PC-9 (cell line): ENCODE data around the gene GNB3. TPM values are rescaled to one million over a fixed set of nuclear protein-coding genes. Genes with fewer than 3 reads are reported as not detected.

ENCODE experiments used
- BruUV-seq: library from RNA; stranded (reverse); fragments of 400-500 nt; replicated peaks from 2 replicates; lab custom pipeline; 2021; lab: Mats Ljungman, UMichigan
- CTCF ChIA-PET: fragments of 300-600 bp; sonication (Branson Sonifier 250); formaldehyde crosslinking; loops from one replicate; lab custom pipeline; 2022; ENCODE audit warnings: antibody characterized with exemption; lab: Charles Lee
- POLR2A ChIA-PET: fragments of 300-600 bp; sonication (Branson Sonifier 250); formaldehyde crosslinking; loops from one replicate; lab custom pipeline; 2022; ENCODE audit warnings: antibody characterized with exemption; ENCODE audit not compliant: unreplicated experiment; lab: Charles Lee
- DNase-seq, 2 experiments: peaks; one replicate each; pipeline versions ENCODE4 v3.0.0 to v3.0.0-alpha.2; 2015 to 2022; ENCODE audit warnings: mixed read lengths in 1 of 2
- H2AFZ ChIP-seq: fragments of 200-600 bp; sonication (generic); 2 replicates; pipeline ENCODE4 v1.8.1; 2017; ENCODE audit warnings: antibody characterized with exemption
- H3F3A ChIP-seq: fragments of 200-600 bp; sonication (generic); 2 replicates; pipeline ENCODE4 v1.8.1; 2017; ENCODE audit warnings: antibody characterized with exemption, mild to moderate bottlenecking, low read depth; ENCODE audit not compliant: insufficient read depth
- H3K27ac ChIP-seq: fragments of 200-600 bp; sonication (generic); 2 replicates; pipeline ENCODE4 v1.6.1; 2016; ENCODE audit warnings: mixed run types
- H3K27me3 ChIP-seq: fragments of 200-600 bp; sonication (generic); 2 replicates; pipeline ENCODE4 v1.6.1; 2016; ENCODE audit warnings: low read depth, mixed run types; ENCODE audit not compliant: insufficient read depth
- H3K36me3 ChIP-seq: fragments of 200-600 bp; sonication (generic); 2 replicates; pipeline ENCODE4 v1.6.1; 2016; ENCODE audit warnings: low read depth, mixed run types
- H3K4me1 ChIP-seq: fragments of 200-600 bp; sonication (generic); replicated peaks from 2 replicates; pipeline ENCODE4 v1.6.1; 2016; ENCODE audit warnings: mixed run types; ENCODE audit not compliant: insufficient read depth
- H3K4me2 ChIP-seq: fragments of 200-600 bp; sonication (generic); 2 replicates; pipeline ENCODE4 v1.6.1; 2017; ENCODE audit warnings: mixed run types
- H3K4me3 ChIP-seq: fragments of 200-600 bp; sonication (generic); 2 replicates; pipeline ENCODE4 v1.6.1; 2016; ENCODE audit warnings: mixed run types
- H3K79me2 ChIP-seq: fragments of 200-600 bp; sonication (generic); 2 replicates; pipeline ENCODE4 v1.6.1; 2017; ENCODE audit warnings: low read depth, mixed run types
- H3K9me2 ChIP-seq: fragments of 200-600 bp; sonication (generic); 2 replicates; pipeline ENCODE4 v1.8.1; 2017; ENCODE audit warnings: mild to moderate bottlenecking; ENCODE audit not compliant: insufficient read depth
- H3K9me3 ChIP-seq: fragments of 200-600 bp; sonication (generic); 2 replicates; pipeline ENCODE4 v1.8.1; 2016; ENCODE audit warnings: low read depth; ENCODE audit not compliant: insufficient read depth
- H4K20me1 ChIP-seq: fragments of 200-600 bp; sonication (generic); 2 replicates; pipeline ENCODE4 v1.8.1; 2017; ENCODE audit not compliant: insufficient read depth
- CTCF ChIP-seq: fragments of 200-600 bp; sonication (generic); conservative IDR thresholded peaks from 2 replicates; pipeline ENCODE4 v1.6.1; 2017; ENCODE audit warnings: mixed run types, antibody characterized with exemption, mild to moderate bottlenecking, moderate library complexity
- EZH2 ChIP-seq: fragments of 200-600 bp; sonication (generic); IDR thresholded peaks from 2 replicates; pipeline ENCODE4 v1.8.0; 2017; ENCODE audit warnings: antibody characterized with exemption, low read depth
- intact Hi-C: fragments of 100-400 bp; cut with micrococcal nuclease; formaldehyde crosslinking; loops from one replicate; pipeline ENCODE4 v1.10.0; 2022; ENCODE audit not compliant: unreplicated experiment
- total RNA-seq: library from RNA; stranded (reverse); gene quantifications from 2 replicates; pipeline ENCODE4 v1.2.3, GENCODE V29; 2021

The GNB3 gene
- total RNA-seq, 1 experiment from 2014 or later = not detected

- TF ChIP-seq CTCF = no peak
- no peak for TF ChIP-seq EZH2
- Histone ChIP-seq H3K4me3 (no peak overlapping the region), H3K27ac (no peak overlapping the region), H3K36me3 (no peaks in the 10 kb centered on the region), H3K9me3 (no peaks in the 10 kb centered on the region), H3K79me2 (no peaks in the 10 kb centered on the region), H2AFZ (no peak overlapping the region), H4K20me1 (no peaks in the 10 kb centered on the region), H3K27me3 (peaks cover 52% of the 10 kb centered on the region), H3F3A (0 out of 2 replicates have a peak, but pooled peaks cover 2% of the 10 kb centered on the region), H3K9me2 (no peaks in the 10 kb centered on the region), H3K4me2 (no peak overlapping the region), H3K4me1 (no peaks in the 10 kb centered on the region)
- DNase-seq = no peak
- intact Hi-C loops = no loop called here
- POLR2A ChIA-PET = interaction anchor here (0.7 to 0.8 kb wide), 2 partner anchors 9 to 546 kb away, joined by 5 to 8 read pairs; no protein-coding TSS in a partner anchor
- CTCF ChIA-PET = no interaction called here
- no TSS peak for BruUV-seq
Observed at GRCh38 chr12:6792522-6793201, 48.1 kb upstream of the GNB3 start.

GRCh38 chr12:6795088-6795487, 45.6 kb upstream of the GNB3 start:
- Histone ChIP-seq H3K4me3 (no peak overlapping the region), H3K36me3 (no peaks in the 10 kb centered on the region), H2AFZ (no peak overlapping the region), H3F3A (no peaks in the 10 kb centered on the region), H3K27ac (no peak overlapping the region), H3K27me3 (peaks cover 59% of the 10 kb centered on the region), H3K4me2 (no peak overlapping the region), H3K9me2 (no peaks in the 10 kb centered on the region), H3K4me1 (no peaks in the 10 kb centered on the region), H3K79me2 (no peaks in the 10 kb centered on the region), H4K20me1 (no peaks in the 10 kb centered on the region), H3K9me3 (no peaks in the 10 kb centered on the region)
- BruUV-seq = no TSS peak
- CTCF ChIA-PET = no interaction called here
- intact Hi-C loops = no loop called here
- TF ChIP-seq CTCF (no peak), EZH2 (no peak)
- DNase-seq = no peak
- POLR2A ChIA-PET = no interaction called here

GRCh38 chr12:6796576-6796975, 44.1 kb upstream of the GNB3 start:
- no peak overlapping the region for H3K4me3 ChIP-seq
- CTCF ChIA-PET = no interaction called here
- no peak for DNase-seq

More at GRCh38 chr12:6796576-6796975, 44.1 kb upstream of the GNB3 start:
- H3K79me2 ChIP-seq = no peaks in the 10 kb centered on the region
- no peaks in the 10 kb centered on the region for H3F3A ChIP-seq
- no peak overlapping the region for H3K27ac ChIP-seq
- H3K4me2 ChIP-seq = no peak overlapping the region
- H3K9me3 ChIP-seq = no peaks in the 10 kb centered on the region
- peaks cover 58% of the 10 kb centered on the region for H3K27me3 ChIP-seq
- intact Hi-C loops = no loop called here
- no peaks in the 10 kb centered on the region for H3K9me2 ChIP-seq
- no peaks in the 10 kb centered on the region for H4K20me1 ChIP-seq
- H3K4me1 ChIP-seq = no peaks in the 10 kb centered on the region
- no peaks in the 10 kb centered on the region for H3K36me3 ChIP-seq
- TF ChIP-seq CTCF (no peak), EZH2 (no peak)
- POLR2A ChIA-PET = no interaction called here
- no peak overlapping the region for H2AFZ ChIP-seq
- no TSS peak for BruUV-seq
